Activated T-helper 1 cell treated with anti-CD3 and anti-CD28 coated beads, Interleukin-12 subunit alpha, Interleukin-12 subunit beta, Interleukin-2, Interleukin-4 antibody, amounts not matched to agents 30 ng/mL and 10 ng/mL and 1 ng/mL, durations not matched to agents 14 hours and 24 hours and 36 hours (primary cell): Measurements from ENCODE around the gene B4GALT3. TPM values are rescaled to one million over a fixed set of nuclear protein-coding genes. Genes with fewer than 3 reads are reported as not detected.
"Not testable (repeated sequence)": the region's sequence is repeated elsewhere in the genome, so short reads cannot be mapped to it uniquely, and the experiment has no call there.

Experiments used
- DNase-seq: peaks from one replicate; pipeline ENCODE4 v3.0.0; 2021; ENCODE audit warnings: low spot score
- H3K27ac Mint-ChIP-seq: one replicate; pipeline ENCODE4 v1.8.0; 2021; ENCODE audit warnings: mild to moderate bottlenecking, mixed read lengths
- H3K27me3 Mint-ChIP-seq: one replicate; pipeline ENCODE4 v1.8.0; 2022; ENCODE audit warnings: mild to moderate bottlenecking, moderate library complexity, mixed read lengths; ENCODE audit not compliant: insufficient read depth
- H3K36me3 Mint-ChIP-seq: one replicate; pipeline ENCODE4 v1.8.0; 2021; ENCODE audit warnings: low read depth, mixed read lengths
- H3K4me1 Mint-ChIP-seq: one replicate; pipeline ENCODE4 v1.8.0; 2021; ENCODE audit warnings: low read depth, mixed read lengths
- H3K4me3 Mint-ChIP-seq: one replicate; pipeline ENCODE4 v1.8.0; 2021; ENCODE audit warnings: mild to moderate bottlenecking, moderate library complexity, mixed read lengths
- H3K9me3 Mint-ChIP-seq: one replicate; pipeline ENCODE4 v1.8.0; 2021; ENCODE audit warnings: mixed read lengths
- intact Hi-C: fragments of 100-400 bp; cut with micrococcal nuclease; formaldehyde crosslinking; loops from one replicate; pipeline ENCODE4 v1.15.1; 2024
- total RNA-seq: library from RNA; stranded (reverse); gene quantifications from 2 replicates; pipeline ENCODE4 v1.2.3, GENCODE V29; 2022

The B4GALT3 gene
- total RNA-seq: 66.4 and 68.2 TPM in 2 replicates

DNA sequence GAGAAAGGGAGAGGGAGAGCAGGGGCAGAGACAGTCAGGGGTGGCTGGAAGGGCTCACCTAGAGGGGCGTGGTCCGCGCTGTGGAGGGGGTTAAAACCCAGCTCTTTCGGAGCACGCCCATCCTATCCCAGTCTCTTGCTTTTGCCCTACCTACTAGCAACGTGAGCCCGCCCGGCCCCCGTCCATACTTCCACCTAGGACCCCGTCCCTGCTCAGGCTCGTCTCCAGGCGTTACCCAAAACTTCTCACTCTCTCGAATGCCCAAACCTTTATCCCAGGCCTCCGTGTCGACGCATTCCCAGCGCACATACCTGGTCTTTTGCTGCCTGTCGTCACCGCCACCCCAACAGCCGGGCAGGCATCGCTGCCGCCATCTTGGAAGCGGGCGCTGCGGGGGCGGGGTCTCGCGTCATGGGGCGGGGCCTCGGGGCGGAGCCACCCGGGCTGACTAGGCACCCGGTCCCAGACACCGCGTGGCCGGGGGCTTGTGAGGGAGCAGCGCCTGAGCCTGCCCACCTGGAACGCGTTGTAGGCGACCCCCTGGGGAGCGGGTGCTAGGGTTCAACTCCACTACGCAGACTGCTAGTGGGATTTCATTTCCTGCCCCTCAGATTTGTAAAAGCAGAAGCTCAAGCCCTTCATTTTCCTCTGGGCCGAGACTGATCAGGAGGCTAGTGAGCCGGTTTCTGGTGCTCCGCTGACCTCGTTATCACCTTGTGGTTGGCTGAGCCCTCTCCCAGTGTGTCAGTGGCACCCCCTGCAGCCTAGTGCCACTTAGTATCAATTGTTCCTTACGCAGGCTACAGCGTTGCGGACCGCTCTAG is at the start of gene B4GALT3:
Gene B4GALT3 (minus strand): TSS at position 396 of the 824 bp plus-strand sequence. CDS start 1,447 bp downstream, outside the sequence.
- DNase-seq: peak; percentile 91
- Mint-ChIP-seq H3K27me3 (no peaks in the 10 kb centered on the region), H3K36me3 (peaks cover 27% of the 10 kb centered on the region), H3K9me3 (no peaks in the 10 kb centered on the region), H3K4me1 (peaks cover 67% of the 10 kb centered on the region), H3K27ac (peak within 1 kb of the TSS; percentile 100), H3K4me3 (peak within 1 kb of the TSS; percentile 98)
- intact Hi-C loops: loop anchor here (1.0 to 2.0 kb wide), 5 partner anchors 8 to 45 kb away; partner anchors contain the start of genes DEDD and PPOX

- DNase-seq: no peak
- H3K36me3 Mint-ChIP-seq: peaks cover 18% of the 10 kb centered on the region
- intact Hi-C loops: loop anchor here (1.0 to 5.0 kb wide), 6 partner anchors 65 to 518 kb away; partner anchors contain the start of genes CFAP126 and USP21
- H3K27ac Mint-ChIP-seq: peak overlapping the region; percentile 100
- no peaks in the 10 kb centered on the region for H3K9me3 Mint-ChIP-seq
- peaks cover 24% of the 10 kb centered on the region for H3K4me1 Mint-ChIP-seq
- peak overlapping the region; percentile 99 for H3K4me3 Mint-ChIP-seq
- peaks cover 3% of the 10 kb centered on the region for H3K27me3 Mint-ChIP-seq
These were observed 49.5 kb upstream of the B4GALT3 start for GRCh38 chr1:161226759-161227158.

- H3K27me3 Mint-ChIP-seq: peaks cover 3% of the 10 kb centered on the region
These were observed 49.0 kb upstream of the B4GALT3 start for GRCh38 chr1:161226320-161226711.

DNA sequence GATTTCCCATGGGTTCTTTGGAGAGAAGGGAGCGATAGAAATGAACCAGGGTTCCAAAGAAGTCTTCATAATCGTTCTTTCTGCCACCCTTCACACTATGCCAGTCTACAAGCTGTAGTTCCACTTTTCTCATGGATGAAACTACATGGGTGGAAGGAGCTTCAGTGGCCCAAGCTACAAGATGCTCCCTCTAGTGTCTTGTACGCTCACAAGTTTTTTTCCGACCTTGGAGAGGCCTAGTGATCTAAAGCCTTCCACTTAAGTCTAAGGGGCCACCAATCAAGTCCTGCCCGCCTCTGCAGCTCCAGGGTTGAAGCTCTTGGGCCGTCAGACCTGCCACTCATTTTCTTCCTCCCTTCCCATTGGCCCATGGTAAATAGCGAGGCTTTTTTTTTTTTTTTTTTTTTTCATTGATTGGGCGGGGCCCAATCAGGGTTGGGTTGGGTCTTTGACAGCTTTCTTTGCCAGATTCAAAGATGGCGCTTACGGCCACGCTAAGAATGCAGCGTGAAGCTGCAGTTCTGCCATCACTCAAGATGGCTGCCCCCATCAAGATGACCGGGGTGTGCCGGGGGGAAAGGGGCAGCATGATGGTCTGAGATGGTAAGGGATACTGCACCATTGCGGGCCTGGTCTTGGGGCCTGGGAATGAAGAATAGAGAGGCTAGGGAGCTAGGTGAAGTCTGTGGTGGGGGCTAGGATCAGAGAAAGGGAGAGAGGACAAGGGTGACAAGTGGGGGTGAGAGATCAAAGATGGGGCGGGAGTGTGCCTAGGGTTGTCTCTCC is 48.4 kb upstream of the B4GALT3 start, which contains the start of gene TOMM40L:
Gene TOMM40L (plus strand): TSS at position 527 of the 786 bp plus-strand sequence. CDS start 430 bp downstream, outside the sequence.
- Mint-ChIP-seq H3K27me3 (peaks cover 3% of the 10 kb centered on the region), H3K9me3 (no peaks in the 10 kb centered on the region), H3K4me1 (peaks cover 24% of the 10 kb centered on the region), H3K36me3 (peaks cover 18% of the 10 kb centered on the region), H3K4me3 (peak within 1 kb of the TSS; percentile 99), H3K27ac (peak within 1 kb of the TSS; percentile 100)
- intact Hi-C loops: loop anchor here (1.0 to 5.0 kb wide), 12 partner anchors 15 to 541 kb away; partner anchors contain the start of genes ATF6, CFAP126, NDUFS2 and NIT1
- DNase-seq: peak; percentile 87

More at GRCh38 chr1:161226320-161226711, 49.0 kb upstream of the B4GALT3 start:
- no peaks in the 10 kb centered on the region for H3K9me3 Mint-ChIP-seq
- peak overlapping the region; percentile 99 for H3K4me3 Mint-ChIP-seq
- peak overlapping the region; percentile 100 for H3K27ac Mint-ChIP-seq
- no peak for DNase-seq
- peaks cover 24% of the 10 kb centered on the region for H3K4me1 Mint-ChIP-seq
- intact Hi-C loops: loop anchor here (2.0 to 5.0 kb wide), 3 partner anchors 68 to 518 kb away; partner anchors contain the start of genes CFAP126 and USP21
- peaks cover 18% of the 10 kb centered on the region for H3K36me3 Mint-ChIP-seq

DNA sequence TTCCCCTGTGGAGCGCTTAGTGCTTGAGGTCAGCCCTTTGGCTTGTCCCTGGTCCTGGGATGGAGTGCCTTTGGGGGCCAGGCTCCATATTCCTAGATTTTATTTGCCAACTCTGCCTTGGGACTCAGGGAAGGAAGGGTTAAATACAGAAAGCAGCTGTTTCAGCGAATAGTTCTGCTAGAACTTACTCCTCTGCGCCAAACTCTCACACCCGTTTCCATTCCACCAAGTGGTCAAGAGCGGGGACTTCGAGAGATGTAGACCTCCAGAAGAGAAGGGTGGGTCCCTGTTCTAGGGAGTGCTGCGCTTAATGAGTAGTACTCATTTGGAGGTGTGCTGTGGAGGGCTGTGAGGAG is 47.8 kb upstream of the B4GALT3 start:
- Mint-ChIP-seq H3K27me3 (peaks cover 3% of the 10 kb centered on the region), H3K4me1 (peaks cover 24% of the 10 kb centered on the region), H3K27ac (peak overlapping the region; percentile 100), H3K4me3 (peak overlapping the region; percentile 99), H3K9me3 (no peaks in the 10 kb centered on the region), H3K36me3 (peaks cover 15% of the 10 kb centered on the region)
- intact Hi-C loops: loop anchor here (1.0 to 5.0 kb wide), 10 partner anchors 15 to 541 kb away; partner anchors contain the start of genes ATF6, CFAP126, NDUFS2 and NIT1
- DNase-seq: no peak

GRCh38 chr1:161224695-161225087 is 47.4 kb upstream of the B4GALT3 start:
- Mint-ChIP-seq H3K36me3 (peaks cover 13% of the 10 kb centered on the region), H3K4me1 (peaks cover 24% of the 10 kb centered on the region)
- not testable (repeated sequence) for H3K27me3 Mint-ChIP-seq, H3K4me3 Mint-ChIP-seq, H3K9me3 Mint-ChIP-seq, H3K27ac Mint-ChIP-seq, DNase-seq
- intact Hi-C loops: loop anchor here (1.0 to 5.0 kb wide), 10 partner anchors 14 to 542 kb away; partner anchors contain the start of genes ATF6, CFAP126, NDUFS2 and NIT1

GRCh38 chr1:161223805-161224694 is 46.7 kb upstream of the B4GALT3 start:
- H3K4me1 Mint-ChIP-seq: peaks cover 24% of the 10 kb centered on the region
- intact Hi-C loops: no loop called here
- DNase-seq: no peak
- H3K27ac Mint-ChIP-seq: no peak overlapping the region
- H3K4me3 Mint-ChIP-seq: no peak overlapping the region
- H3K9me3 Mint-ChIP-seq: no peaks in the 10 kb centered on the region
- H3K27me3 Mint-ChIP-seq: peaks cover 3% of the 10 kb centered on the region
- peaks cover 13% of the 10 kb centered on the region for H3K36me3 Mint-ChIP-seq

DNA sequence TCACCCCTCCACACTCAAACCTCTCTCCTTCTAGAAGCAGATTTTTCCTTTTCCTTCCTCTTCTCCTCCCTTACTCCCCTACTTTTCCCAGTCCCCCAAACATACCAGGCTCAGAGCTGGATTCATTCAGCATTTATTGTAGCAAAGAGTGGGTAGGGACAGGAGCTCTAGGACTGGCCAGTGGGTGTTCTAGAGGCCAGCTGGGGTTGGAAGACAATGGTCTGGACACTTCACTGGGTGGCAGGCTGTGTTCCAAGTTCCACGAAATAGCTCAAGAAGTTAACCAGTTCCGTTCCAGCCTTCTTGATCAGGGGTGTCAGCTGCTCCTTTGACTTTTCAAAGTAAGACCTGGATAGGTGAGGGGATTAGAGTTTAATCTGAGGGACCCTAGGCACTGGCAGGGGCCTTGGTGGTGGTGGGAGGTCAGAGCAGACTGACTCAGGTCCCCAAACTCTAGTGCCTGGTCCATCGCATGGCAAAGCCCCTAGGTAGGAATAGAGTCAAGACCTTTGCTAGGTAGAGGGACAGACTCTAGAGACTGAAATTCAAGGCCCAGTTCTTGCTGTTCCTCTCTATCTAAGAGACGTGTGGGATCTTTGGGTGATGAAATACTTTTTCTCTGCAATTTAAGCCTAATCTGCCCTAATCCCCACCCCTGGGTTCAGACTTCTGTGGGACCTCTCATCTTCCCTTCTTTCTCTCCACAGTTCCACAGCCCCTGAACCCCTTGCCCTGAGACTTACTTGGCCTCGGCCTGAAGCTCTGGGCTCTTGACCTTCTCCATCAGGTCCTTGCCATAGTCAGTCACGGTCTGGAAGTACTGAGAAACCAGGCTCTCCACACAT is 45.1 kb upstream of the B4GALT3 start:
- peaks cover 2% of the 10 kb centered on the region for H3K36me3 Mint-ChIP-seq

GRCh38 chr1:161220002-161220401 is 42.7 kb upstream of the B4GALT3 start:
- peaks cover 3% of the 10 kb centered on the region for H3K36me3 Mint-ChIP-seq
- no peak overlapping the region for H3K4me3 Mint-ChIP-seq
- no peaks in the 10 kb centered on the region for H3K9me3 Mint-ChIP-seq
- no peak for DNase-seq
- intact Hi-C loops: no loop called here
- no peak overlapping the region for H3K27ac Mint-ChIP-seq
- H3K27me3 Mint-ChIP-seq: peaks cover 3% of the 10 kb centered on the region
- H3K4me1 Mint-ChIP-seq: peaks cover 31% of the 10 kb centered on the region

More for the DNA sequence above, 45.1 kb upstream of the B4GALT3 start:
- Mint-ChIP-seq H3K27me3 (peaks cover 3% of the 10 kb centered on the region), H3K4me1 (peaks cover 33% of the 10 kb centered on the region), H3K4me3 (no peak overlapping the region), H3K9me3 (no peaks in the 10 kb centered on the region), H3K27ac (no peak overlapping the region)
- DNase-seq: no peak
- intact Hi-C loops: no loop called here

DNA sequence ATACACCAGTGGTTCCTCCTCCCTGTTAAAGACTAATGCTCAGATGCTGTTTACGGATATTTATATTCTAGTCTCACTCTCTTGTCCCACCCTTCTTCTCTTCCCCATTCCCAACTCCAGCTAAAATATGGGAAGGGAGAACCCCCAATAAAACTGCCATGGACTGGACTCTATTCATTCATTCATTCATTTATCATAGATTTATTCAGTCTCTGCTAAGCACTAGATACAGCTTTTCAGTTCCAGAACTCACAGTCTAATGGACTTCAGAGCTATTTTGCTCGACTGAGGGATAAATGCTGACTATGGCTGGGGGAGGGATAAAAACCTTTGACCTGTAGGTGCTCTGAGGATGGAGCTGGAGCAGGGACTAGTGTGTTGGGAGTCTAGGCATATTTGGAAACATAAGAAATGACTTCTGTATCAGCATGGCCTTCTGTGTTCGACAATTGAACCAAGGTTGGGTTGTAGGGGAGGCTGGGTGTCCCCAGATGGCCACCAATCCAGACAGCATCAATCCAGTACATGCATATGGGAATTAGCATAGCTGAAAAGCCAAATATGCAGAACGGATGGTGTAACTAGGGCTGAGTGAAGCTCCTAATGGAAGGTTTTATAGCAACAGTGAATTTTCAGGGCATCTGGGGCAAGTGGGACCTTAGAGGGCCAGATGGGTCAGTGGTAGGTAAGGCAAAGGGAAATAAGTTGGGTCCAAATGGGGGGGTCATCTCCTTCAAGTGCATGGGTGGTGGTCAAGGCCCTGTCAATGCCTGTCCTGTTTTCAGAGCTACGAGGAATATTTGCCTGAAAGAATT is 42.0 kb upstream of the B4GALT3 start:
- intact Hi-C loops: no loop called here
- Mint-ChIP-seq H3K4me3 (no peak overlapping the region), H3K27me3 (peaks cover 3% of the 10 kb centered on the region), H3K9me3 (no peaks in the 10 kb centered on the region), H3K27ac (no peak overlapping the region), H3K36me3 (peaks cover 7% of the 10 kb centered on the region), H3K4me1 (peaks cover 37% of the 10 kb centered on the region)
- no peak for DNase-seq
